ENCODE measurements around the gene SLC29A2.

- TF ChIP-seq GATA3 (IDR thresholded peaks at IDR 0.05; ENCODE audit: low read depth, low read length) (no peak), GATA2 (IDR thresholded peaks at IDR 0.05; ENCODE audit: low read depth, low read length) (no peak)
Observed at GRCh38 chr11:66331542-66332370, 39.8 kb downstream of the SLC29A2 start.

Data from SH-SY5Y (cell line).